ENCODE measurements around the gene DGCR8.

GRCh38 chr22:20142711-20143621 lies 62.9 kb downstream of the DGCR8 start:
- TF ChIP-seq POLR2A (IDR thresholded peaks at IDR 0.05; ENCODE audit: low read length) (no peak), GATA1 (IDR thresholded peaks at IDR 0.05; ENCODE audit: low read depth, low read length) (no peak)
